ENCODE measurements around the gene PHEX.

PHEX gene

GRCh38 chrX:22032084-22032483 lies at the start of gene PHEX:
Gene PHEX (plus strand): TSS chrX:22032325. CDS start chrX:22033006, 681 bp downstream.
- DNase-seq (ENCODE audit: low read depth) = no peak

DNA sequence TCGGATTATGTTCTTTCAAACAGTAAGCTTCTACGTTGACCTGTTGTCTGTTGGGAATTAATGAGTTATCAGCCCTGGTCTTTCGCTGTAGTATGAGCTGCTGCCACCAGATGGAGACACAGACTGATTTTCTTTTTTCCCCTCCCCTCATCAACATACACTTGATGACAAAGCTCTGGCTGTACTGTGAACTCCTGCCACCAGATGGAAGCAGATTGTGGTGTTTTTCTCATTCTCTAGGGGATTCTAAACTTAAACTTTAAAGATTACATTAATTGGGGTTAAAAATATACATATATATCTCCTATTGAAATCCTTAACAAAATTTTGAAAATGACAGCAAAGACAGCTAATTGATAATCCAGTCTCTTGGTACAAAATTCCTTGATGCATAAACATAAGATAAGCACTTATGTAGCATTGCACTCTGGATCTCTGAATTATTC lies 46.8 kb upstream of the PHEX start:
- peak; percentile 43 for DNase-seq (ENCODE audit: low read depth)

DNA sequence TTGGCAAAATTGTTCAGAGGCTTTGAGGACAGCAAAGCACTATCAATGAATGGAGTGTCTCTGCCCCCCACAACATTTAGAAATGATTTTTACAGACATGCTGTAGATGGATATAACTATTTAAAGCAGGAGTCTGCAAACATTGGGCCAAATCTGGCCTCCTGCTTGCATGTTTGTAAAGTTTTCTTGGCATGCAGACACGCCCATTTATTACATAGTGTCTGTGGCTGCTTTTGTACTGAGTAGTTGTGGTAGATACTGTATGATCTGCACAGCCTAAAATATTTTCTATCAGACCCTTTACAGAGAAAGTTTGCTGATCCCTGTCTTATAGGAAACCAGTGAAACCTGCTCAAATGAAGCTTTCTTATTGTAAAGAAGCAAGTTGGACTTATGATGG lies 45.5 kb upstream of the PHEX start:
- no peak for DNase-seq (ENCODE audit: low read depth)

GRCh38 chrX:21989384-21989783 lies 42.7 kb upstream of the PHEX start:
- no peak for DNase-seq (ENCODE audit: low read depth)

- no peak for DNase-seq (ENCODE audit: low read depth)
Measured at GRCh38 chrX:21990832-21991231, 41.3 kb upstream of the PHEX start.

- DNase-seq (ENCODE audit: low read depth) = no peak
Measured at GRCh38 chrX:21991504-21991903, 40.6 kb upstream of the PHEX start.

DNA sequence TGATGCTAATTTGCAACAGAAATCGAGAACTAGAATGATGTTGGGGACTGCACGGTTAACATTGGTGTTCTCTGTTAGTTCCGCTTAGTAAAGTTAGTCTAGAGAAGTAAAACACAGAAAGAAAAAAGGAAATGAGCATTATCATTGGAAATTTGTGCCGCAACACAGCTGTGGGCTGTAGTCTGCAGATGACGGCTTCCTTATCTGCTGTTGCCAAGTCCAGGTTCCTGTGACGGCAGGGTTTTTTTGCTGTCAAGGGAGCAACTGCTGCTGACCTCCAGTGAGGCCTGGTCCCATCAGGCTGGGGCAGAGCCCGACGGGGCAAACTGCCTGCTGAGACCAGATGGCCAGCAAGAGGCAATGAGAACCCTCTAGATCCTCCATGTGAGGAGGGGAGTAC lies 38.9 kb upstream of the PHEX start:
- DNase-seq (ENCODE audit: low read depth) = no peak

DNA sequence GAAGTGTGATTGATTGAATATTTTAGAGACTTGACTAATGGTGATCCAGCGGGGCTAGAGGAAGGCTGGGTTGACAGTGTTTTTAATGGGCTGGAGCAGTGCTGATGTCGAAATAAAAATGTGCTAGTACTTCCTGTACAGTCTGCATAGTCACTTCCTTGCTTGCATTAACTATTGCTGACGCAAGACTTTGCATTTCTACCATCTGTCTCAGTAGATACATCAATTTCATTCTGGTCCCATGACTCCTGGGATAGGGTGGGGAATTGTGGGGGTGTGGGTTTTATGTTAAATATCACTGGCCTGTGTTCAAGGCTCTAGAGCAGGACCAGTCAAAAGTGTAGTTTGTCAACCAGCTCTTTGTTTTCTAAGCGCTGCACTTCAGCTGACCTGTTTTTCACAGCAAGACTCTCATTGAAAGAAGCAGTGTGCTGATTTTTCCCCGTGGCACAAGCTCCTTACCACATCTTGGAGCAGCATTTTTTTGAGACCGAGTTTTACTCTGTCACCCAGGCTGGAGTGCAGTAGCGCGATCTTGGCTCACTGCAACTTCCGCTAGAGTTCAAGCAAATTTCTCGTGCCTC lies 35.2 kb upstream of the PHEX start:
- no peak for DNase-seq (ENCODE audit: low read depth)

GRCh38 chrX:21998037-21998436 lies 34.1 kb upstream of the PHEX start:
- no peak for DNase-seq (ENCODE audit: low read depth)

DNA sequence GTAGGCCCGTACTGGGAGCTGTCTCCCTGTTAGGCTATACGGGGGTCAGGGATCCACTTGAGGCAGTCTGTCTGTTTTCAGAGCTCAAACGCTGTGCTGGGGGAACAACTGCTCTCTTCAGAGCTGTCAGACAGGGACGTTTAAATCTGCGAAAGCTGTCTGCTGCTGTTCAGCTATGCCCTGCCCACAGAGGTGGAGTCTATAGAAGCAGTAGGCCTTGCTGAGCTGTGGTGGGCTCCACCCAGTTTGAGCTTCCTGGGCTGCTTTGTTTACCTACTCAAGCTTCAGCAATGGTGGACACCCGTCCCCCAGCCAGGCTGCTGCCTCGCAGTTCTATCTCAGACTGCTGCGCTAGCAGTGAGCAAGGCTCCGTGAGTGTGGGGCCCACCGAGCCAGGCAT lies 27.3 kb upstream of the PHEX start:
- no peak for DNase-seq (ENCODE audit: low read depth)

- no peak for DNase-seq (ENCODE audit: low read depth)
Measured at GRCh38 chrX:22012051-22012450, 20.1 kb upstream of the PHEX start.

GRCh38 chrX:22012931-22013330 lies 19.2 kb upstream of the PHEX start:
- no peak for DNase-seq (ENCODE audit: low read depth)

GRCh38 chrX:22015139-22015750 lies 16.9 kb upstream of the PHEX start:
- DNase-seq (ENCODE audit: low read depth) = no peak

- DNase-seq (ENCODE audit: low read depth) = no peak
Measured at GRCh38 chrX:22021751-22022324, 10.3 kb upstream of the PHEX start.

GRCh38 chrX:22024577-22024976 lies 7.5 kb upstream of the PHEX start:
- no peak for DNase-seq (ENCODE audit: low read depth)

- DNase-seq (ENCODE audit: low read depth) = no peak
Measured at GRCh38 chrX:22025751-22026150, 6.4 kb upstream of the PHEX start.

GRCh38 chrX:22026731-22027130 lies 5.4 kb upstream of the PHEX start:
- no peak for DNase-seq (ENCODE audit: low read depth)

GRCh38 chrX:22032506-22032905 lies 381 bp downstream of the PHEX start:
- DNase-seq (ENCODE audit: low read depth) = no peak

DNA sequence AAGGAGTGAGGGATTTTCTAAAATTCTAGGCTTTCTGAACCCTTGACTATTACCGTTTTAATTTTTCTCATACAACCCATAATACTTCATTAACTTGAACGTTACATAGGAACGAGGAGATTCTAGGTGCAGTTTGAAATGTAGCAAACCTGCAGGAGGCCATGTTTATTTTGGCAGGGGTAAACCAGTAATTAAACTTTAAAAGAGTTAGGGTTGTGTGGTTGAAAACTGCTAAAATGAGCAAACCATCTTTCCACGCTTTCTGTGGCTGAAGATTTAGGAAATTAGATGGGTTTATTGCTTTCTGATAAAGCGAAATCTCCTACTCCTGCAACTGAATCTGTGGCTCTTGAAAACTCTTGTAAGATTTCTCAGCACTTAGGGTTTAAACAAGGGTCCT lies 1.7 kb downstream of the PHEX start:
- DNase-seq (ENCODE audit: low read depth) = no peak

GRCh38 chrX:22035236-22035635 lies 3.1 kb downstream of the PHEX start:
- DNase-seq (ENCODE audit: low read depth) = no peak

DNA sequence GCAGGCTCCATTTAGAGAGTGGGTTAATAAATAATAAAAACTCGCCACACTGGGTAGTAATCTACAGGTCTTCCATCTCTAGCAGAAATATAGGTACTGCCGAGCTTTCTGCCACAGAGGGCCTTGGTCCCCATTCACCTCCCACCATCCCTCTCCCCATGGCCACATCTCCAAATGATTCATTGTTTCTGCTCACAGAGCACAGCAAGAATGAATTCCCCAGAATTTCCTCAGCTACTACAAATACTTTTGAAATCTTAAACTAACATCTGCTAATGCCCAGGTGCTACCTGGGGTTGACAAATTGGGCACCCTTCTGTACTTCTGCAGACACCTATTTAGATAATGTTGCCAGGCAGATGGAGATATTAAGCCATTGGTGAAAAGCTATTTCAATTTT lies 5.1 kb downstream of the PHEX start:
- no peak for DNase-seq (ENCODE audit: low read depth)

DNA sequence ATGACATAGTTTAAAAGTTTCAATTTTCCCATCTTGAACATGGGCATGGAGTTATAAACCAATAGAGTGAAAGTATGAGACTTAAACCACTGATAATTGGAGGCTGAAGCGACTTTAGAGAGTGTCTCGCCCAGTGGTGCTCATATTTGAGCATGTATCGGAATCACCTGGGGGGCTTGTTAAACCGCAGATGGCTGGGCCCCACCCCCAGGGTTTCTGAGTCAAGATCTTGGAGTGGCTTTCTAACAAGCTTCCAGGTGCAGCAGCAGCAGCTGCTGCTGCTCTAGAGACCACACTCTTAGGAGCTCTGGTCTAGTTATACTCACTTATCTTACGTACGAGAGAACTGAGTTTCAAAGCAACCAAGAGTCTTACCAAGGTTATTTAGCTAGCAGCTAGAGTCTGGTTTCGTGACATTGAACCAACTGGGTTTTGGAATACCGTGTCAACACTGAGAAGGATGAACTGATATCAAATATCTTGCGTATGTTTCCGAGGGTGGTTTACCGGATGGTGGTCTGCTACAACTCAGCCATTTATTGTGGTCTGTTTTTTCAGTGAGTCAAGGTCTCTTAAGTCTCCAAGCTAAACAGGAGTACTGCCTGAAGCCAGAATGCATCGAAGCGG lies 5.9 kb downstream of the PHEX start:
- no peak for DNase-seq (ENCODE audit: low read depth)

DNA sequence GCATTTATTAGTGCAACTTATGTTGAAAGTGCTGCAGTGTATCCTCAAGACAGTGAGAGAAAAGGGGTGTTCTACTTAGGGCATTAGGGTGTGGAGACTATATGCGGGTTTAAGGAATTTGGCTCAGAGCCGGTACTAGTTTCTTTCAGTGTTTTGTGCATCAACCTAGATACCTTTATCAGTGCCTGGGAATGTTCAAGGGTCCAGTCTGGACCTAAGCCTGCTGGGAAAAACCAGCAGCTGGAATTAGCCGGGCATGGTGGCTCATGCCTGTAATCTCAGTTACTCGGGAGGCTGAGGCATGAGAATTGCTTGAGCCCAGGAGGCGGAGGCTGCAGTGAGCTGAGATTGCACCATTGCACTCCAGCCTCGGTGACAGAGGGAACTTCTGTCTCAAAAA lies 7.4 kb downstream of the PHEX start:
- DNase-seq (ENCODE audit: low read depth) = no peak

Measured in stimulated activated CD8-positive, alpha-beta memory T cell treated with anti-CD3 and anti-CD28 coated beads, Interleukin-4, amount 100 ng/mL, for 24 hours (primary cell).